OCI-LY1 (cell line): ENCODE results near the gene SMYD3.

Source experiments
- H2AFZ ChIP-seq: fragments of 200-600 bp; sonication (generic), shearing (Covaris generic); 2 replicates; pipeline ENCODE4 v1.6.0; 2014; ENCODE audit warnings: antibody characterized with exemption, mild to moderate bottlenecking, low read length
- H3F3A ChIP-seq: fragments of 200-600 bp; sonication (generic), shearing (Covaris generic); 2 replicates; pipeline ENCODE4 v1.6.0; 2014; ENCODE audit warnings: mild to moderate bottlenecking, antibody characterized with exemption, low read length, moderate library complexity; ENCODE audit not compliant: insufficient read depth
- H3K27ac ChIP-seq: fragments of 200-600 bp; sonication (generic); 2 replicates; pipeline ENCODE4 v1.5.1; 2014; ENCODE audit warnings: low read length, mixed run types, mild to moderate bottlenecking, low read depth; ENCODE audit not compliant: poor library complexity, severe bottlenecking
- H3K27me3 ChIP-seq: fragments of 200-600 bp; sonication (generic); 2 replicates; pipeline ENCODE4 v1.6.0; 2014; ENCODE audit warnings: antibody characterized with exemption, mild to moderate bottlenecking, low read length, moderate library complexity; ENCODE audit not compliant: insufficient read depth
- H3K36me3 ChIP-seq: fragments of 200-600 bp; sonication (generic); 2 replicates; pipeline ENCODE4 v1.6.1; 2014; ENCODE audit warnings: mild to moderate bottlenecking, antibody characterized with exemption, low read length, moderate library complexity, mixed read lengths; ENCODE audit not compliant: insufficient read depth
- H3K4me1 ChIP-seq: fragments of 200-600 bp; sonication (generic); 2 replicates; pipeline ENCODE4 v1.5.1; 2014; ENCODE audit warnings: mild to moderate bottlenecking, low read length, moderate library complexity; ENCODE audit not compliant: insufficient read depth, severe bottlenecking
- H3K4me2 ChIP-seq: fragments of 200-600 bp; sonication (generic), shearing (Covaris generic); 2 replicates; pipeline ENCODE4 v1.6.1; 2014; ENCODE audit warnings: low read length
- H3K4me3 ChIP-seq: fragments of 200-600 bp; sonication (generic); 2 replicates; pipeline ENCODE4 v1.5.1; 2014; ENCODE audit warnings: low read length, low read depth, mild to moderate bottlenecking, mixed read lengths; ENCODE audit not compliant: poor library complexity, severe bottlenecking
- H3K79me2 ChIP-seq: fragments of 200-600 bp; shearing (Covaris generic); 2 replicates; pipeline ENCODE4 v1.6.1; 2016; ENCODE audit warnings: mixed run types, low read length, mixed read lengths; ENCODE audit not compliant: insufficient read depth
- H3K9ac ChIP-seq: fragments of 200-600 bp; sonication (generic), shearing (Covaris generic); 2 replicates; pipeline ENCODE4 v1.6.1; 2014; ENCODE audit warnings: mild to moderate bottlenecking, low read length, mixed read lengths
- H3K9me2 ChIP-seq: fragments of 200-600 bp; sonication (generic), shearing (Covaris generic); 2 replicates; pipeline ENCODE4 v1.6.1; 2014; ENCODE audit warnings: low read depth, mild to moderate bottlenecking, low read length, mixed read lengths
- H3K9me3 ChIP-seq: fragments of 200-600 bp; shearing (Covaris generic); 2 replicates; pipeline ENCODE4 v1.6.1; 2014; ENCODE audit warnings: low read length, mixed read lengths
- H4K20me1 ChIP-seq: fragments of 200-600 bp; sonication (generic), shearing (Covaris generic); 2 replicates; pipeline ENCODE4 v1.6.0; 2016; ENCODE audit warnings: mild to moderate bottlenecking, low read length; ENCODE audit not compliant: insufficient read depth
- CTCF ChIP-seq: fragments of 200-600 bp; sonication (generic), shearing (Covaris generic); IDR thresholded peaks from 2 replicates; pipeline ENCODE4 v1.5.1; 2017; ENCODE audit warnings: mild to moderate bottlenecking, antibody characterized with exemption, low read length, moderate library complexity, mixed read lengths
- EZH2 ChIP-seq: fragments of 200-600 bp; sonication (generic), shearing (Covaris generic); IDR thresholded peaks from 2 replicates; pipeline ENCODE4 v1.8.0; 2017; ENCODE audit warnings: borderline replicate concordance, mixed run types, mild to moderate bottlenecking, antibody characterized with exemption, low read length, moderate library complexity, mixed read lengths

SMYD3 gene

GRCh38 chr1:246131095-246131494, 376.0 kb downstream of the SMYD3 start:
- Histone ChIP-seq H3K4me1 (no peaks in the 10 kb centered on the region), H3K9me2 (no peaks in the 10 kb centered on the region), H3K79me2 (no peaks in the 10 kb centered on the region), H3K36me3 (no peaks in the 10 kb centered on the region), H4K20me1 (no peaks in the 10 kb centered on the region), H3F3A (no peaks in the 10 kb centered on the region), H3K4me3 (no peak overlapping the region), H2AFZ (no peak overlapping the region), H3K27ac (no peak overlapping the region), H3K4me2 (no peak overlapping the region), H3K9me3 (no peaks in the 10 kb centered on the region), H3K27me3 (no peaks in the 10 kb centered on the region), H3K9ac (no peak overlapping the region)
- TF ChIP-seq EZH2 (no peak), CTCF (no peak)

GRCh38 chr1:246128494-246129069, 378.5 kb downstream of the SMYD3 start:
- Histone ChIP-seq H4K20me1 (no peaks in the 10 kb centered on the region), H3K27ac (no peak overlapping the region), H3K4me1 (no peaks in the 10 kb centered on the region), H3K27me3 (no peaks in the 10 kb centered on the region), H3F3A (no peaks in the 10 kb centered on the region), H3K9ac (no peak overlapping the region), H3K9me3 (no peaks in the 10 kb centered on the region), H3K79me2 (no peaks in the 10 kb centered on the region), H3K4me3 (no peak overlapping the region), H2AFZ (no peak overlapping the region), H3K36me3 (no peaks in the 10 kb centered on the region), H3K9me2 (no peaks in the 10 kb centered on the region), H3K4me2 (no peak overlapping the region)
- no peak for TF ChIP-seq EZH2
- no peak for TF ChIP-seq CTCF

- H3K36me3 ChIP-seq = no peaks in the 10 kb centered on the region
- no peak overlapping the region for H3K4me3 ChIP-seq
These were observed 380.5 kb downstream of the SMYD3 start for GRCh38 chr1:246126580-246126979.

More at GRCh38 chr1:246126580-246126979, 380.5 kb downstream of the SMYD3 start:
- H3K4me1 ChIP-seq = no peaks in the 10 kb centered on the region
- no peaks in the 10 kb centered on the region for H3K79me2 ChIP-seq
- no peaks in the 10 kb centered on the region for H3K9me3 ChIP-seq
- no peaks in the 10 kb centered on the region for H4K20me1 ChIP-seq
- H3F3A ChIP-seq = no peaks in the 10 kb centered on the region
- no peak overlapping the region for H3K4me2 ChIP-seq
- H2AFZ ChIP-seq = no peak overlapping the region
- no peaks in the 10 kb centered on the region for H3K9me2 ChIP-seq
- TF ChIP-seq EZH2 (no peak), CTCF (no peak)
- no peak overlapping the region for H3K27ac ChIP-seq
- no peaks in the 10 kb centered on the region for H3K27me3 ChIP-seq
- H3K9ac ChIP-seq = no peak overlapping the region
